Vagina (tissue), 2 donors: Measurements from ENCODE around the gene JPT2. TPM values are rescaled to one million over a fixed set of nuclear protein-coding genes. Genes with fewer than 3 reads are reported as not detected.

Source experiments
- DNase-seq, 2 donors: peaks; one replicate each; pipeline ENCODE4 v3.0.0-alpha.2; 2017; ENCODE audit errors: extremely low spot score in 2 of 2
- H3K27ac ChIP-seq: fragments of 200-600 bp; sonication (generic); one replicate; pipeline ENCODE4 v1.5.1; 2019
- H3K27me3 ChIP-seq: fragments of 200-600 bp; sonication (generic); one replicate; pipeline ENCODE4 v1.5.1; 2019
- H3K36me3 ChIP-seq, 2 donors: fragments of 200-600 bp; sonication (generic); one replicate each; pipeline ENCODE4 v1.5.1; 2017 to 2019
- H3K4me1 ChIP-seq: fragments of 200-600 bp; sonication (generic); one replicate; pipeline ENCODE4 v1.5.1; 2019
- H3K4me3 ChIP-seq, 2 donors: fragments of 200-600 bp; sonication (generic); 1 replicate in 1 of 2; 2 replicates in 1 of 2; pipeline ENCODE4 v1.5.1; 2016 to 2019
- H3K9me3 ChIP-seq: fragments of 200-600 bp; sonication (generic); one replicate; pipeline ENCODE4 v1.5.1; 2019
- POLR2A ChIP-seq, 2 donors: fragments of 450-650 bp; IDR thresholded peaks; one replicate each; pipeline ENCODE4 v1.6.1; 2017; ENCODE audit warnings: antibody characterized with exemption in 2 of 2, mild to moderate bottlenecking in 2 of 2, moderate library complexity in 2 of 2
- POLR2AphosphoS5 ChIP-seq, 2 donors: sonication (generic); formaldehyde crosslinking; IDR thresholded peaks; one replicate each; pipeline ENCODE4 v1.9.0; 2017; ENCODE audit warnings: antibody characterized with exemption in 2 of 2, mild to moderate bottlenecking in 2 of 2, low read depth in 1 of 2; ENCODE audit not compliant: insufficient read depth in 1 of 2
- intact Hi-C: fragments of 100-400 bp; cut with DNase I; formaldehyde crosslinking; loops from one replicate; pipeline ENCODE4 v1.15.1; 2023
- total RNA-seq: library from RNA; depleted of rRNA; stranded (reverse); fragments of >200 nt; gene quantifications from one replicate; pipeline ENCODE4 v1.2.3, GENCODE V29; 2016
- TF ChIP-seq, protein P1 (sequence below), 3 experiments: fragments of 450-650 bp in 2 of 3; fragments of 200-600 bp in 1 of 3; sonication (generic) in 1 of 3; IDR thresholded peaks; one replicate each; pipeline ENCODE4 v1.5.1; 2017 to 2019; ENCODE audit warnings: antibody characterized with exemption in 3 of 3, mild to moderate bottlenecking in 2 of 3, moderate library complexity in 2 of 3

JPT2 gene
- total RNA-seq, 1 donor from 2014 or later = 19.9 TPM

DNA sequence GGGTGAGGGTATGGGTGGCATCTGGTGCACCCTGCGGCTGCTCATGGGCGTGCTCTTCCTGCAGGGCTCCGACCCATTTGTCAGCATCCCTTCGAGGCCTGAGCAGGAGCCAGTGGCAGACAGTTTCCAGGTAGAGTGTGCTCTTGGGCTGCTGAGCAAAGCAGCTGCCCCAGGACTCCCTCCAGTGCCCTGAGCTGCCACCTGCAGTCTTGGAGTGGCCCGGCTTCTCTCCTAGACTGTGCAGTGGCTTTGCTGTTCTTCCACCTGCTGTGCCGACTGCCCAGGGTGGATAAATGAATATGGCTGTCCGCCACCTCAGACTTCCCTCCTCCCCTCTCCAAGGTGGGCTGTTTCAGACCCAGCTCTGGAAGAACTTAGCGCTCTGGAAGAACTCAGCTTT lies 10.8 kb upstream of the JPT2 start:
- Histone ChIP-seq H3K27ac (no peak overlapping the region), H3K36me3 (peaks cover 0 to 98% of the 10 kb centered on the region in 2 donors), H3K9me3 (no peaks in the 10 kb centered on the region), H3K4me1 (no peaks in the 10 kb centered on the region), H3K4me3 (no peak overlapping the region), H3K27me3 (no peaks in the 10 kb centered on the region)
- intact Hi-C loops = no loop called here
- TF ChIP-seq, protein P1, sequence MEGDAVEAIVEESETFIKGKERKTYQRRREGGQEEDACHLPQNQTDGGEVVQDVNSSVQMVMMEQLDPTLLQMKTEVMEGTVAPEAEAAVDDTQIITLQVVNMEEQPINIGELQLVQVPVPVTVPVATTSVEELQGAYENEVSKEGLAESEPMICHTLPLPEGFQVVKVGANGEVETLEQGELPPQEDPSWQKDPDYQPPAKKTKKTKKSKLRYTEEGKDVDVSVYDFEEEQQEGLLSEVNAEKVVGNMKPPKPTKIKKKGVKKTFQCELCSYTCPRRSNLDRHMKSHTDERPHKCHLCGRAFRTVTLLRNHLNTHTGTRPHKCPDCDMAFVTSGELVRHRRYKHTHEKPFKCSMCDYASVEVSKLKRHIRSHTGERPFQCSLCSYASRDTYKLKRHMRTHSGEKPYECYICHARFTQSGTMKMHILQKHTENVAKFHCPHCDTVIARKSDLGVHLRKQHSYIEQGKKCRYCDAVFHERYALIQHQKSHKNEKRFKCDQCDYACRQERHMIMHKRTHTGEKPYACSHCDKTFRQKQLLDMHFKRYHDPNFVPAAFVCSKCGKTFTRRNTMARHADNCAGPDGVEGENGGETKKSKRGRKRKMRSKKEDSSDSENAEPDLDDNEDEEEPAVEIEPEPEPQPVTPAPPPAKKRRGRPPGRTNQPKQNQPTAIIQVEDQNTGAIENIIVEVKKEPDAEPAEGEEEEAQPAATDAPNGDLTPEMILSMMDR (IDR thresholded peaks at IDR 0.05) = no peak
- no peak for TF ChIP-seq POLR2AphosphoS5 (IDR thresholded peaks at IDR 0.05; ENCODE audit: insufficient read depth in 1 of 2, low read depth in 1 of 2)
- no peak for TF ChIP-seq POLR2A (IDR thresholded peaks at IDR 0.05)
- DNase-seq = no peak

DNA sequence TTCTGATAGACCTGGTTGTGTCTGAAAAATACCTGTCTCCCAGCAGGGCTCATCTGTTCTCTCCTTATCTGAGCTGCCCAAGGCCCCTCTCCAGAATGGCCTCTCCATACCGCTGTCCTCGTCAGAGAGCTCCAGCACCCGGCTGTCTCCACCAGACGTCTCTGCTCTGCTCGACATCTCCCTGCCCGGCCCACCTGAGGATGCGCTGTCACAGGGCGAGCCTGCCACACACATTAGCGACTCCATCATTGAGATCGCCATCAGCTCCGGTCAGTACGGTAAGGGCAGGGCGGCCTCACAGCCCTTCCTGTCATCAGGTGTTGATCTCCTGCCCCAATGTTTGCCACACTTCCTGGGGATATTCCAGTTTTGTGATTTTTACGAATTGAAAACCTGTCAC lies 10.2 kb upstream of the JPT2 start:
- no peak for TF ChIP-seq POLR2AphosphoS5 (IDR thresholded peaks at IDR 0.05; ENCODE audit: insufficient read depth in 1 of 2, low read depth in 1 of 2)
- no peak for TF ChIP-seq POLR2A (IDR thresholded peaks at IDR 0.05)
- TF ChIP-seq, protein P1 (IDR thresholded peaks at IDR 0.05) = no peak
- Histone ChIP-seq H3K27me3 (no peaks in the 10 kb centered on the region), H3K36me3 (peaks cover 0 to 98% of the 10 kb centered on the region in 2 donors), H3K27ac (no peak overlapping the region), H3K9me3 (no peaks in the 10 kb centered on the region), H3K4me3 (no peak overlapping the region), H3K4me1 (no peaks in the 10 kb centered on the region)
- DNase-seq = no peak
- intact Hi-C loops = no loop called here

DNA sequence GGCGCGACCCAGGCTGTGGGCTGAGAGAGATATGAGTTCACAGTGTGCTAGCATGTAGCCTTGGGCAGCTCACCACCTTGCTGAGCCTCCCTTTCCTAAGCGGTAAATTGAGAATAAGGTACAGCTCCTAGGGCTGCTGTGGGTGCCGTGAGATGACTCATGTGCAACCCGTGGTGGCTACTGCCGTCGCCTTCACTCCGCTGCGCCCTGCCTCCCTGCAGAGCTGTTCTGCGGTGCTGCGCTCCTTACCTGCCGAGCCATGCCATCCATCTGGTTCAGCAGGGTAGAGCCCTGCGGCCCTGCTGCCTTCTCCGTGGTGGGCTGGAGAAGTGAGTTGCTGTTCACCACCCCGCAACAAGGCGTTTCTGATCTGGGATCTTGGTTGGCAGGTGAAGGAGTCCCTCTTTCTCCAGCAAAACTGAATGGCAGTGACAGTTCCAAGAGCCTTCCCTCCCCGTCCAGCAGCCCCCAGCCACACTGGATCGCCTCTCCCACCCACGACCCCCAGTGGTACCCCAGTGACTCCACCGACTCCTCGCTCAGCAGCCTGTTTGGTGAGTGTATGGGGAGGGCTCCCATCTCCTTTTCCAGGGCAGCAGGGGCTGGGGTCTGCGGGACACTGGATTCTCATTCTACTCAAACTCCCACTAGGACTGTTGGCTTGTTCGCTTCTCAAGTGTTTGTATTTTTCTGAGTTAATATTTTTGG lies 9.3 kb upstream of the JPT2 start:
- Histone ChIP-seq H3K4me1 (no peaks in the 10 kb centered on the region), H3K27ac (no peak overlapping the region), H3K9me3 (no peaks in the 10 kb centered on the region), H3K36me3 (peaks cover 0 to 90% of the 10 kb centered on the region in 2 donors), H3K4me3 (no peak overlapping the region), H3K27me3 (no peaks in the 10 kb centered on the region)
- DNase-seq = no peak
- no peak for TF ChIP-seq POLR2A (IDR thresholded peaks at IDR 0.05)
- TF ChIP-seq POLR2AphosphoS5 (IDR thresholded peaks at IDR 0.05; ENCODE audit: insufficient read depth in 1 of 2, low read depth in 1 of 2) = no peak
- TF ChIP-seq, protein P1 (IDR thresholded peaks at IDR 0.05) = no peak
- intact Hi-C loops = no loop called here

DNA sequence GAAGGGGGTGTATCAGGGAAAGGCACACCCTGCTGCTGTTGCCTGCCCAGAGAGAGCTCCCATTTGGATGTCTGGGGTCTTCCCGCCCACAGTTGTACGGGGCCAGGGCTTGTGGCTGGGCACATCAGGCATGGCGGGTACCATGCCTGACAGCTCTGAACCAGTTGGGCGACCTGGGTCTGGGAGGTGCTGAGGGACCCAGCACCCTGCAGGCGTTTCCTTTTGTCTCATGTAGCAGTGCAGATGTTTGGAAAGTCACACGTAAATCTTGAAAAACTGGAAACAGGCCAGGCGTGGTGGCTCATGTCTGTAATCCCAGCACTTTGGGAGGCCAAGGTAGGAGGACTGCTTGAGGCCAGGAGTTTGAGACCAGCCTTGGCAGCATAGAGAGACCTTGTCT lies 8.4 kb upstream of the JPT2 start:
- no peak overlapping the region for H3K4me3 ChIP-seq
- no peak for DNase-seq
- no peaks in the 10 kb centered on the region for H3K9me3 ChIP-seq
- peaks cover 0 to 88% of the 10 kb centered on the region in 2 donors for H3K36me3 ChIP-seq
- intact Hi-C loops = no loop called here
- no peak overlapping the region for H3K27ac ChIP-seq
- no peak for TF ChIP-seq POLR2A (IDR thresholded peaks at IDR 0.05)
- TF ChIP-seq, protein P1 (IDR thresholded peaks at IDR 0.05) = no peak
- TF ChIP-seq POLR2AphosphoS5 (IDR thresholded peaks at IDR 0.05; ENCODE audit: insufficient read depth in 1 of 2, low read depth in 1 of 2) = no peak
- no peaks in the 10 kb centered on the region for H3K27me3 ChIP-seq
- H3K4me1 ChIP-seq = no peaks in the 10 kb centered on the region

DNA sequence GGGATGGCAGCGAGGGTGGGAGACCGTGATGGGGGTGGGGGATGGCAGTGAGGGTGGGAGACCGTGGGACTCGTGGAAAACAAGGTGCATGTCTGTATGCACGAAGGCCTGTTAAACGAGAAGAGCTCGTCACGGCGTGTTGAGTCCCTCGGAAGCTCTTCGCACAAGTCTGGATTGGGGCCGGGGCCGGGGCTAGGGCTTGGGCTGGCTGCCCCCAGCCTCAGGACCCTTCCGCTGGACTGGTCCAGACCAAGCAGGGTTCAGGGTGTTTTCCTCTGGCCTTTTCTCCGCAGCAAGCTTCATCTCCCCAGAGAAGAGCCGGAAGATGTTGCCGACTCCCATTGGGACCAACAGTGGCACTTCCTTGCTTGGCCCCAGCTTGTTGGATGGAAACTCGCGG lies 7.7 kb upstream of the JPT2 start:
- H3K4me3 ChIP-seq = no peak overlapping the region
- intact Hi-C loops = no loop called here

More for the DNA sequence above, 7.7 kb upstream of the JPT2 start:
- Histone ChIP-seq H3K9me3 (no peaks in the 10 kb centered on the region), H3K4me1 (no peaks in the 10 kb centered on the region), H3K27me3 (no peaks in the 10 kb centered on the region), H3K27ac (no peak overlapping the region), H3K36me3 (peaks cover 0 to 88% of the 10 kb centered on the region in 2 donors)
- TF ChIP-seq POLR2AphosphoS5 (IDR thresholded peaks at IDR 0.05; ENCODE audit: insufficient read depth in 1 of 2, low read depth in 1 of 2) (no peak), POLR2A (IDR thresholded peaks at IDR 0.05) (no peak)
- TF ChIP-seq, protein P1 (IDR thresholded peaks at IDR 0.05) = no peak
- no peak for DNase-seq
